GM10266 (cell line): Measurements from ENCODE around the gene DCAF17.

Experiments used
- DNase-seq: peaks from one replicate; pipeline ENCODE4 v3.0.0; 2012; ENCODE audit errors: extremely low spot score
- TF ChIP-seq, protein P1 (sequence below): IDR thresholded peaks from 2 replicates; pipeline ENCODE4 v1.5.1; 2012; ENCODE audit warnings: mild to moderate bottlenecking, low read depth; ENCODE audit not compliant: control insufficient read depth, insufficient read depth; ENCODE audit errors: missing control alignments

Gene DCAF17

DNA sequence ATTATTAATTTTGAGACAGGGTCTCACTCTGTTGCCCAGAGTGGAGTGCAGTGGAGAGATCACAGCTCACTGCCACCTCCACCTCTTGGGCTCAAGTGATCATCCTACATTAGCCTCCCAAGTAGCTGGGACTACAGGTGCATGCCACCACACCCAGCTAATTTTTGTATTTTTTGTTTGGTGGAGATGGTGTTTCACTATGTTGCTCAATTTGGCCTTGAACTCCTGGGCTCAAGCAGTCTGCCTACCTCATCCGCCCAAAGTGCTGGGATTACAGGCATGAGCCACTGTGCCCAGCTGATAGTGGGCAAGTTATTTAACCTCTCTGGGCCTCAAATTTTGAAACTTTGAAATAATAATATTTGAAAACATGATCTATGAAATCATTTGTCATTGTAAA lies 26.5 kb downstream of the DCAF17 start:
- TF ChIP-seq, protein P1, sequence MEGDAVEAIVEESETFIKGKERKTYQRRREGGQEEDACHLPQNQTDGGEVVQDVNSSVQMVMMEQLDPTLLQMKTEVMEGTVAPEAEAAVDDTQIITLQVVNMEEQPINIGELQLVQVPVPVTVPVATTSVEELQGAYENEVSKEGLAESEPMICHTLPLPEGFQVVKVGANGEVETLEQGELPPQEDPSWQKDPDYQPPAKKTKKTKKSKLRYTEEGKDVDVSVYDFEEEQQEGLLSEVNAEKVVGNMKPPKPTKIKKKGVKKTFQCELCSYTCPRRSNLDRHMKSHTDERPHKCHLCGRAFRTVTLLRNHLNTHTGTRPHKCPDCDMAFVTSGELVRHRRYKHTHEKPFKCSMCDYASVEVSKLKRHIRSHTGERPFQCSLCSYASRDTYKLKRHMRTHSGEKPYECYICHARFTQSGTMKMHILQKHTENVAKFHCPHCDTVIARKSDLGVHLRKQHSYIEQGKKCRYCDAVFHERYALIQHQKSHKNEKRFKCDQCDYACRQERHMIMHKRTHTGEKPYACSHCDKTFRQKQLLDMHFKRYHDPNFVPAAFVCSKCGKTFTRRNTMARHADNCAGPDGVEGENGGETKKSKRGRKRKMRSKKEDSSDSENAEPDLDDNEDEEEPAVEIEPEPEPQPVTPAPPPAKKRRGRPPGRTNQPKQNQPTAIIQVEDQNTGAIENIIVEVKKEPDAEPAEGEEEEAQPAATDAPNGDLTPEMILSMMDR = no peak
- no peak for DNase-seq

DNA sequence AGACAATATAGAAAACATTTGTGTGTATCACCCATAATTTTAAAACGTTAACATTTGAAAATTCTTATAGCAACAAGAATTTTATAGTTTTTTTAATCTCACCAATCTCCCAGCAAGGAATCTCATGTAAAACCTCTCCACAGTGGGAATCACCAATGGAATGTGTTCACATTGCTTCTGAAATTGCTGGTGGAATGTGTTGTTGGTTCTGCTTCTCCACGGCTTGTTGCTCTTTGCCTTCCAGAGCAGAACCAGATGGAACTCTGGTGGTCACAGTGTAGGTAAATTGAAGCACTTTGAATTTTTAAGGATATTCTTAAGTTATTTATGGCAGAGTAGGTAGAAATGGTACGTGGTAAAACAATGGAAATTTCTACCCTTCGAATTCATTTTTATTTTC lies 35.1 kb downstream of the DCAF17 start:
- no peak for DNase-seq
- TF ChIP-seq, protein P1 = no peak

DNA sequence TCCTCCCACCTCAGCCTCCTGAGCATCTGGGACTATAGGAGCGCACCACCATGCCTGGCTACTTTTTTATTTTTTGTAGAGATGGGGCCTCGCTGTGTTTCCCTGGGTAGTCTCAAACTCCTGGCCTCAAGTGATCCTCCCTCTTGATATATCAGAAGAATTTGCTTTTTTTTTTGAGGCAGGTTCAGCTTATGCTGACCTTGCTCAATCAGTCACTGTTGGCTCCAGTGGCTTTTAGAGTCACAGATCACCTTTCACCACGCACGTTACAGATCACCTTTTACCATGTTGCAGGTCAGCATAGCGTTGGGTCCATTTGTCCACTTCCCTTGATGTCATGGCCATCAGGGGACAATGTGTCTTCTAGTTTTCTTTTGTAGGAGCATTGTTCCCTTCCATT lies 36.1 kb downstream of the DCAF17 start:
- TF ChIP-seq, protein P1 = no peak
- no peak for DNase-seq

DNA sequence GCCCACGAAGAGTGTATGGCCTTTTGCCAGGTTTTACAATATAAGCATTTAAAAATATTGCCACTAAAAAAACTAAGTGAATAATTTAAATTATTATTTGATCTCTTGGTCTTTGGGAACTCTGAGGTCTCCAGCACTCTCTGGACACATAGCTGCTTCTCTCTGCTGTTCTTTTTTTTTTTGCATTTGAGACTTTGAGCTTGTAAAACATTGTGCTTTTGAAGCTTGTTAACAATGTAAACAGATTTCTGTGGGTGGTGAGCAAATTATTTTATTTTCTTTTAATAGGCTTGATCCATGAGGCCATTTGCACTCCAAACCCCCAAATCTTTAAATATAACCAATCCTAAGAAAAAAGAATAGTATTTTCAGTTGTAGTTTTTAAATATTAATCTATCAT lies 42.0 kb downstream of the DCAF17 start:
- TF ChIP-seq, protein P1 = no peak
- DNase-seq = no peak

DNA sequence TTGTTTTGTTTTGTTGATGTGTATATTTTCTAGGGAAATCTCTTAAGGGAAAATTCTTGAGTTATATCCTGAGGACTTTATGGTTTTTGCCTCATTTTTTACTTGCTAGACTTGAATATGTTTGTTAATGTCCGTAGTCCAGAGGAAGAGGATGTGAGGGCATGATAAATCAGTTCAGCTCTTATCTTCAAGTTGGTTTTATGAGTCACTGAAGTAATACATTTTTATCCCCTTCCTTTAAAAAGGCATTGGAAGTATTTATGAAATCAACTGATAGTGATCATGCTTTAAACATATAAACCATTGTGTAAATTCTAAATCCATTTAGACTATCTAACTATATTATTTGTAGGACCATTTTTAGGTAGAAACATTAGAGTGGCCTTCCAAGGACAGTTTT lies 44.3 kb downstream of the DCAF17 start:
- TF ChIP-seq, protein P1 = no peak
- no peak for DNase-seq

DNA sequence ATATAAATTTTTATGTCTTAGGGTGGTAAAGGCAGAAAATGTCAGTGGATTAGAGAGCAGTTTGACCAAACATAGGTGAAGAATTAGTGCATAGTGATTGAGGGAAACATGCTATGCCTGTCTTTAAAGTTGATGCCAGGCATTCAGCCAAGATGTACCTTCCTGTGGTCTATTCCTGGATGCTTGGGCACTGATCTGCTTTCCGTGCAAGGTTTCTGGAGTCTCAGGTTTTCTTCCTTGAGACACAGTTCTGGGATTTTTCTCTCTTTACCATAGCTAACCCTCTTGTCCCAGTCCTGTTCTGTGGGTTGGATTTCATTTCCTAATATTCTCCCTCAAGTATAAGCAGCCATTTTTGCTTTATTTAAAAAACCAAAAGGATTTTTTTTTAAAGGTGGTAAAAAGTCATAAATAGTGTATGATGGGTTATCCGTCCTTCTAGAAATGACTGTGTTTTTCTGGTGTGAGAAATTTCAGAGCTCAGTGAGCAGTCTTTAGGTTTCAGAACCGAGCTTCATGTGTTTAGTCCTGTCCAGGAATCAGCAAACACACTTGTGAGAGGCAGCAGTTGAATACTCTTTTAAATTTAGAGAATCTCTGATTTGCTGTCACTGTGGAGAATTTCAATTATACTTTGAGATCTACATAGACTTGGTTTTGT lies 45.3 kb downstream of the DCAF17 start:
- TF ChIP-seq, protein P1 = no peak
- peak; percentile 37 for DNase-seq

DNA sequence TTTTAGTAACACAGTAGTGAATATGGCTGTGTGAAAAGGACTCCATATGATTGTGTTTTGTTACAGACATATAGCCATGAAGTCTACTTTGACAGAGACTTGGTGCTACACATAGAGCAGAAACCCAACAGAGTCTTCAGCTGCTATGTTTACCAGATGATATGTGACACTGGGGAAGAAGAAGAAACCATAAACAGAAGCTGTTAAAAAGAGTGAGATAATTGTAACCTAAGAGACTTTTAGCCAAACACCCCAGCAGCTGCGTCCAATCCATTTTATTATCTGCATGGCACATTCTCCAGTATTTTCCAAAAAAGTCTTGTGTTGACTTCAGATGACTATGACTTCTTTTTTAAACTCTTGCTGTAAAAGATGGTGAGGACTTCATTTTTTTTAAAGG lies 46.9 kb downstream of the DCAF17 start:
- no peak for DNase-seq
- TF ChIP-seq, protein P1 = no peak
